ENCODE results near the gene SH2D3C. TPM values are rescaled to one million over a fixed set of nuclear protein-coding genes. Genes with fewer than 3 reads are reported as not detected.

The SH2D3C gene
- total and polyA plus RNA-seq, 4 donors, result 34.5 to 51.5 (median 42.0) TPM

DNA sequence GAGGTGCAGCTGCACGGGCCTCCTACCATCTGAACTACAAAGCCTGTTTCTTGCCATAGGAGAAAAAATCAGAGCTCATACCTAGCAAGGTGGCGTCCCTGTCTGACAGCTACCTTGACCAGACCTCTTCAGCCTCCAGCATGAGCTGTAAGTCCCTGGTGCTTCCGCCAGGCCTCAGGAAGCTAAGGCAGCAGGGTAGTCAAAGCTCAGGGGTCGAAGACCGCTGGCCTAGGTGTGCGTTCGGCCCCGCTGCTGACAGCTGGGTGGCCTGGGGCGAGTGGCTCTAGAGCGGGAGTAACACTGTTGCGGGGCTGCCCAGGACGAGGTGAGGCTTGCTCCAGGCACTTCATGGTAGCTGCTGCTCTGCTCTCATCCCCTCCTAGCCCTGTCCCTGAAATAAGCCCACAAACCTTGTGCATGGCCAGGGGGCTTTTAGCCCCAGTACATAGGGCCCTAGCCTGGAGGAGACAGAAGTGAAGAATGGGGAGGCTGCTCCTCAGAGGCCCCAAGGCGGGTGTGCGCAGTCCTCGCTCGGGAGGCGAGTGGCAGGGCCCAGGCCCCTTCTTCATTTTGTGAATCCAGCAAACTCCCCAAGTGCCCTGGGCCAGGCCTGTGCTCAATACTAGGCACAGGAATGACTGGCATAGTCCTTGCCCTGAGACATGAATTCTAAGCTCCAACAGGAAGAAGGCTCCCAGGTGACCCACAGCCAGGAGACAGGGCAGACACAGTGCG lies 48.8 kb downstream of the SH2D3C start:
- Histone ChIP-seq H3K4me3 (no peak overlapping the region), H3K27me3 (ENCODE audit: control insufficient read depth in 3 of 3, insufficient read depth in 3 of 3, low read length in 2 of 3) (no peaks in the 10 kb centered on the region), H3K36me3 (ENCODE audit: control insufficient read depth in 4 of 4, insufficient read depth in 4 of 4, low read length in 4 of 4) (peaks cover 0 to 17% (median 5%) of the 10 kb centered on the region in 4 donors), H3K4me1 (ENCODE audit: control insufficient read depth in 5 of 5, insufficient read depth in 5 of 5, low read length in 5 of 5) (peaks cover 0 to 8% (median 2%) of the 10 kb centered on the region in 5 donors), H3K9ac (ENCODE audit: insufficient read depth in 1 of 2, low read length in 2 of 2) (no peak overlapping the region), H3K9me3 (ENCODE audit: control insufficient read depth in 4 of 4, insufficient read depth in 3 of 4, low read length in 3 of 4) (no peaks in the 10 kb centered on the region), H3K27ac (ENCODE audit: low read depth in 1 of 2, low read length in 1 of 2) (no peak overlapping the region)
- ATAC-seq (ENCODE audit: insufficient read depth, low FRiP score) (no peak), DNase-seq (no peak)
- TF ChIP-seq CTCF (IDR thresholded peaks at IDR 0.05; ENCODE audit: control extremely low read depth, extremely low read depth), result no peak
- WGBS, 2 donors, result 91 to 93% methylated on average over 18 of the region's 18 CpGs

DNA sequence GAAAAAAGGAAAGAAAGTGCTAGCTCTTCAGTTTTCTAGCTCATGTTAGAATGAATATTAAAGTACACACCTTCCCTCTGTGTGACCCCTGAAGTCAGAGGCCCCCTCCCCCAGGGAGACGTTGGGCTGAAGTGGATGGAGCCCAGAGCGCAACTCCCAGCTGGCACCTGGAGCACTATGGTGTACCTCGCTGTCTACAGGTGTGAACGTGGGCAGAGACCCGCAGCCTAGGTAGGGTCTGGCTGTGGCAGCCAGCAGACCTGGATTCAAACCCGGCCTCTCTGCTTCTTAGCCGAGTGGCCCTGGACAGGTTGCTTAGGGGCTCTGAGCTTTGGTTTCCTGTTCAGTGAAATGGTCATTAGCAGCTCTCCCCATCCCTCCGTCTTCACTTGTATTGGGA lies 49.7 kb downstream of the SH2D3C start:
- no peak overlapping the region for H3K9ac ChIP-seq (ENCODE audit: insufficient read depth in 1 of 2, low read length in 2 of 2)
- peaks cover 0 to 9% (median 4%) of the 10 kb centered on the region in 5 donors for H3K4me1 ChIP-seq (ENCODE audit: control insufficient read depth in 5 of 5, insufficient read depth in 5 of 5, low read length in 5 of 5)
- ATAC-seq (ENCODE audit: insufficient read depth, low FRiP score) (no peak), DNase-seq (no peak)
- no peaks in the 10 kb centered on the region for H3K9me3 ChIP-seq (ENCODE audit: control insufficient read depth in 4 of 4, insufficient read depth in 3 of 4, low read length in 3 of 4)
- H3K4me3 ChIP-seq, result no peak overlapping the region
- no peak for TF ChIP-seq CTCF (IDR thresholded peaks at IDR 0.05; ENCODE audit: control extremely low read depth, extremely low read depth)
- no peaks in the 10 kb centered on the region for H3K27me3 ChIP-seq (ENCODE audit: control insufficient read depth in 3 of 3, insufficient read depth in 3 of 3, low read length in 2 of 3)
- 88 to 89% methylated on average over 8 of the region's 8 CpGs for WGBS, 2 donors
- H3K36me3 ChIP-seq (ENCODE audit: control insufficient read depth in 4 of 4, insufficient read depth in 4 of 4, low read length in 4 of 4), result peaks cover 0 to 17% (median 5%) of the 10 kb centered on the region in 4 donors
- H3K27ac ChIP-seq (ENCODE audit: low read depth in 1 of 2, low read length in 1 of 2), result no peak overlapping the region

DNA sequence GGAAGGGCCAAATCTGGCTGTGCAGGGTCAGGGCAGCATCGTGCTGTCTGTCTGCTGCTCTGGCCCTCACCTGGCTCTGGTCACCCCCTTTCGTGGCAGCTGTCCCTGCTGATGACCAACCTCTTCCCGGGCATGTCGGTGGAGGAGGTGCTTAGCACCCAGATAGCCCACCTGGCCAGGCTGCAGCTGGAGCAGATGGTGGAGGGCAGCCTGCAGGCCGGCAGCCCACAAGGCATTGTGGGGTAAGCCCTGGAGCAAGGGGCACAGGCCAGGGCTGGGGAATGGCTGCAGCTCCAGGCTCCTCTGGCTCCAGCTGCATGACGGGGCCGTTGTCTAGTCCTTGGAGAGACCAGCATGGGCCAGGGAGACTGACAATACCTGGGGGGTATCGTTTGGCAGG lies 51.6 kb downstream of the SH2D3C start:
- no peak overlapping the region for H3K4me3 ChIP-seq
- TF ChIP-seq CTCF (IDR thresholded peaks at IDR 0.05; ENCODE audit: control extremely low read depth, extremely low read depth), result no peak
- peaks cover 0 to 9% (median 4%) of the 10 kb centered on the region in 5 donors for H3K4me1 ChIP-seq (ENCODE audit: control insufficient read depth in 5 of 5, insufficient read depth in 5 of 5, low read length in 5 of 5)
- ATAC-seq (ENCODE audit: insufficient read depth, low FRiP score) (no peak), DNase-seq (no peak)
- peaks cover 0 to 8% (median 2%) of the 10 kb centered on the region in 4 donors for H3K36me3 ChIP-seq (ENCODE audit: control insufficient read depth in 4 of 4, insufficient read depth in 4 of 4, low read length in 4 of 4)
- no peaks in the 10 kb centered on the region for H3K27me3 ChIP-seq (ENCODE audit: control insufficient read depth in 3 of 3, insufficient read depth in 3 of 3, low read length in 2 of 3)
- H3K9me3 ChIP-seq (ENCODE audit: control insufficient read depth in 4 of 4, insufficient read depth in 3 of 4, low read length in 3 of 4), result no peaks in the 10 kb centered on the region
- WGBS, 2 donors, result 83 to 86% methylated on average over 8 of the region's 8 CpGs
- no peak overlapping the region for H3K9ac ChIP-seq (ENCODE audit: insufficient read depth in 1 of 2, low read length in 2 of 2)
- H3K27ac ChIP-seq (ENCODE audit: low read depth in 1 of 2, low read length in 1 of 2), result no peak overlapping the region
